Heart left ventricle (tissue), 13 donors: Measurements from ENCODE around the gene CCDC170.

Experiments used
- CTCF ChIP-seq, 12 donors: fragments of 200-600 bp; sonication (generic) in 4 of 12; IDR thresholded peaks; one replicate each; pipeline versions ENCODE4 v1.5.0 to v1.8.0; 2018 to 2022; ENCODE audit warnings: antibody characterized with exemption in 12 of 12, mild to moderate bottlenecking in 5 of 12
- POLR2A ChIP-seq, 2 donors: fragments of 450-650 bp; IDR thresholded peaks; one replicate each; pipeline ENCODE4 v1.6.1; 2017; ENCODE audit warnings: antibody characterized with exemption in 2 of 2, mild to moderate bottlenecking in 2 of 2, moderate library complexity in 2 of 2
- donor health status: ischemic (EF 13 %, LVEDD 7.1; RV severe dilation, severe dysfunction).
- donor health status: DM: no; HTN: yes; CAD: no.
- donor health status: DM: no; HTN: no; CAD: no.
- donor health status: ischemic (EF 25% LVEDD 6.9; RV normal size, moderate dysfunction).
- donor health status: ischemic (EF 25% LVEDD 5.7; RV mildly dilated, moderate dysfunction).
- donor health status: ischemic (EF 35%, LVEDD 5.7; RV mildly dilated, moderate dysfunction).
- donor health status: nonischemic (EF 11% LVEDD 7.7; RV severe dilation, severe dysfunction).
- donor health status: DM: yes; HTN: yes; CAD: no.
- donor health status: PGD.
- donor health status: ischemic (EF 29% LVEDD 5.4; RV normal size, mild dysfunction).
- donor health status: nonischemic (EF 23%, LVEDD 6.1; RV moderate dilation, normal function).

- TF ChIP-seq CTCF (IDR thresholded peaks at IDR 0.05): no peak
- TF ChIP-seq POLR2A (IDR thresholded peaks at IDR 0.05): no peak
Observed at GRCh38 chr6:151549790-151550189, 56.0 kb downstream of the CCDC170 start.
